DMS53 (cell line): ENCODE measurements around the gene HIGD1A.

ENCODE experiments used
- DNase-seq: peaks from one replicate; lab custom pipeline; 2025; lab: John Stamatoyannopoulos, UW

Gene HIGD1A

GRCh38 chr3:42735019-42735418, 69.3 kb downstream of the HIGD1A start:
- DNase-seq = no peak

GRCh38 chr3:42734263-42734860, 69.9 kb downstream of the HIGD1A start:
- no peak for DNase-seq

- peak; percentile 59 for DNase-seq
Measured at GRCh38 chr3:42733501-42734262, 70.6 kb downstream of the HIGD1A start.
